HG03135 (cell line): Measurements from ENCODE around the gene NOL7.

Experiments used
- ATAC-seq: cut with Tn5 transposase; IDR thresholded peaks from one replicate; pipeline ENCODE4 v1.9.1; 2021; ENCODE audit warnings: mild to moderate bottlenecking, moderate library complexity; ENCODE audit not compliant: unreplicated experiment

NOL7 gene

GRCh38 chr6:13614926-13615791 lies at the start of gene NOL7:
Gene NOL7, plus strand, starts transcription at chr6:13615335. Its CDS starts 24 bp downstream, at chr6:13615359.
- peak; percentile 92 for ATAC-seq

- ATAC-seq, result no peak
Measured at GRCh38 chr6:13565921-13566320, 49.2 kb upstream of the NOL7 start.

GRCh38 chr6:13566500-13566899 lies 48.6 kb upstream of the NOL7 start:
- ATAC-seq, result no peak

GRCh38 chr6:13568970-13569369 lies 46.2 kb upstream of the NOL7 start:
- ATAC-seq, result no peak

- ATAC-seq, result no peak
Measured at GRCh38 chr6:13572240-13572639, 42.9 kb upstream of the NOL7 start.

GRCh38 chr6:13572951-13573654 lies 42.0 kb upstream of the NOL7 start:
- no peak for ATAC-seq

- ATAC-seq, result no peak
Measured at GRCh38 chr6:13573669-13574110, 41.4 kb upstream of the NOL7 start.

GRCh38 chr6:13574149-13574570 lies 41.0 kb upstream of the NOL7 start:
- peak; percentile 72 for ATAC-seq

GRCh38 chr6:13574571-13575376 lies 40.4 kb upstream of the NOL7 start, which contains the start of gene SIRT5:
Gene SIRT5, plus strand, starts transcription at chr6:13574601. Its CDS starts 9,510 bp downstream, at chr6:13584111.
- ATAC-seq, result peak; percentile 71

GRCh38 chr6:13575377-13575775 lies 39.8 kb upstream of the NOL7 start:
- ATAC-seq, result no peak

GRCh38 chr6:13576017-13576416 lies 39.1 kb upstream of the NOL7 start:
- no peak for ATAC-seq

GRCh38 chr6:13577926-13578325 lies 37.2 kb upstream of the NOL7 start:
- no peak for ATAC-seq

- ATAC-seq, result no peak
Measured at GRCh38 chr6:13579911-13580310, 35.2 kb upstream of the NOL7 start.

- ATAC-seq, result no peak
Measured at GRCh38 chr6:13581700-13582229, 33.4 kb upstream of the NOL7 start.

GRCh38 chr6:13586603-13587542 lies 28.3 kb upstream of the NOL7 start:
- ATAC-seq, result no peak

- no peak for ATAC-seq
Measured at GRCh38 chr6:13589801-13590200, 25.3 kb upstream of the NOL7 start.

GRCh38 chr6:13590574-13591153 lies 24.5 kb upstream of the NOL7 start:
- ATAC-seq, result no peak

- no peak for ATAC-seq
Measured at GRCh38 chr6:13591205-13591921, 23.8 kb upstream of the NOL7 start.

- no peak for ATAC-seq
Measured at GRCh38 chr6:13593103-13593502, 22.0 kb upstream of the NOL7 start.
